Colonic mucosa (tissue), 4 donors: Measurements from ENCODE around the gene CLIC6. TPM values are rescaled to one million over a fixed set of nuclear protein-coding genes. Genes with fewer than 3 reads are reported as not detected.

ENCODE experiments used
- DNase-seq: peaks from one replicate; pipeline ENCODE4 v3.0.0-alpha.2; 2020
- H3K27ac ChIP-seq: fragments of 200-600 bp; one replicate; pipeline ENCODE4 v1.8.0; 2021
- H3K27me3 ChIP-seq: fragments of 200-600 bp; one replicate; pipeline ENCODE4 v1.8.0; 2021
- H3K36me3 ChIP-seq: fragments of 200-600 bp; one replicate; pipeline ENCODE4 v1.8.0; 2021
- H3K4me1 ChIP-seq: fragments of 200-600 bp; one replicate; pipeline ENCODE4 v1.8.0; 2021; ENCODE audit warnings: mild to moderate bottlenecking
- H3K4me3 ChIP-seq: fragments of 200-600 bp; one replicate; pipeline ENCODE4 v1.8.0; 2021
- H3K9ac ChIP-seq, 2 donors: one replicate each; pipeline ENCODE4 v1.7.0; 2013; ENCODE audit warnings: control low read depth in 2 of 2, low read depth in 2 of 2, low read length in 2 of 2
- H3K9me3 ChIP-seq: fragments of 200-600 bp; one replicate; pipeline ENCODE4 v1.8.0; 2021
- intact Hi-C: fragments of 100-400 bp; cut with DNase I; formaldehyde crosslinking; loops from one replicate; pipeline ENCODE4 v1.14.1; 2022
- total RNA-seq, 2 donors: library from RNA; stranded (reverse); fragmentation: NEBNext Ultra II Directional in 1 of 2; extraction: Animal tissue kit (Norgen Biotek cat#: 25700) in 1 of 2; gene quantifications; one replicate each; pipeline ENCODE4 v1.2.1, GENCODE V29; 2021
- TF ChIP-seq, protein P1 (sequence below): fragments of 200-600 bp; IDR thresholded peaks from one replicate; pipeline ENCODE4 v1.8.0; 2022; ENCODE audit warnings: antibody characterized with exemption, mild to moderate bottlenecking
- donor health status: healthy.
- donor health status: DM: no; HTN: no; CAD: no.
- donor health status: DM: no; HTN: no; CAD: no.

Gene CLIC6
- total RNA-seq, 2 donors from 2014 or later, result 9.4 to 12.8 TPM

DNA sequence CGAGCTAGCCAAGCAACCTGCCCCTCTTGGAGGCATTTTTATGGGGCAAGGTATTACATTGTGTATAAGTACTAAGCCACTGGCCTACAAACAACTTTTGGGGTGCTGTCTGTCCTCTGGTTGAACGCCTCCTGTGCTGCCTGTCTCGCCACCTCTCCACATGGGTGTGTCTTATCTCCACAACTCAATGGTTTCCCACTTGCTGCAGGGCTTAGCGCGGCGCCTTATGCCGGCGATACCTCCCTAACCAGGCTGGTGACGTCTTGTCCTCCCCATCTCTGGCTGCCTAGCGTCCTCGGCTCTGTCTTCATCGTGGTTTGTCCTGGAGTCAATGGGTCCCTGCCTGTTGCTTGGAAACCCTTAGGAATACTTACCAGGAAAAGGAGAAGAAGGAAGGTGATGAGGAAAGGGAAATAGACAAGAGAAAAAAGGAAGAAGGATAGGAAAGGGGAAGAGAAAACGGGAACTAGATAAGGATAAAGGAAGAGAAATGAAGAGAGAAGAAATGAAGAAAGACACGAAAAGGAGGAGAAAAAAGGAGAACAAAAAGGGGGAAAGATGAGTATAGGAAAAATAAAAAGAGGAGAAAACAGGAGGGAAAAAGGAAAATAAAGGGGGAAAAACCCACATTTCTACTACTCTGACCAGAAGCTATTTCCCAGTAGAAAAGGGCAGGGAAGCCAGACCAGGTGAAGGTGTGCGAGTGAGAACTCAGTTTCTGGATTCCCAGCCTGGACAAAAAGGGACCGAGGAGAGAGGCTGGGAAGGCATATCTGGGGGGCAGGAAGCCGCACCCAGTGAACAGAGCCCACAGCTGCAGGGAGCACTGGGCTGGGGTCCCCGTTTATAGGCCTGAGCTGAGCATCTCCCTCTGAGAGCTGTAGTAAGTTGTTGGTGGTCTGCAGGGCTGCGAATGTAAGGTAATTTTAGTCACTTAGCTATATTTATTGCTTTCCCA is 86.2 kb downstream of the CLIC6 start:
- no peaks in the 10 kb centered on the region for H3K4me1 ChIP-seq
- no peaks in the 10 kb centered on the region for H3K36me3 ChIP-seq
- no peak for DNase-seq
- no peak overlapping the region for H3K27ac ChIP-seq
- no peaks in the 10 kb centered on the region for H3K27me3 ChIP-seq
- H3K9me3 ChIP-seq, result no peaks in the 10 kb centered on the region
- H3K9ac ChIP-seq, result no peak overlapping the region
- intact Hi-C loops, result loop anchor here (10.0 kb wide), 1 partner anchor 1270 kb away; no protein-coding TSS in a partner anchor
- no peak overlapping the region for H3K4me3 ChIP-seq
- TF ChIP-seq, protein P1, sequence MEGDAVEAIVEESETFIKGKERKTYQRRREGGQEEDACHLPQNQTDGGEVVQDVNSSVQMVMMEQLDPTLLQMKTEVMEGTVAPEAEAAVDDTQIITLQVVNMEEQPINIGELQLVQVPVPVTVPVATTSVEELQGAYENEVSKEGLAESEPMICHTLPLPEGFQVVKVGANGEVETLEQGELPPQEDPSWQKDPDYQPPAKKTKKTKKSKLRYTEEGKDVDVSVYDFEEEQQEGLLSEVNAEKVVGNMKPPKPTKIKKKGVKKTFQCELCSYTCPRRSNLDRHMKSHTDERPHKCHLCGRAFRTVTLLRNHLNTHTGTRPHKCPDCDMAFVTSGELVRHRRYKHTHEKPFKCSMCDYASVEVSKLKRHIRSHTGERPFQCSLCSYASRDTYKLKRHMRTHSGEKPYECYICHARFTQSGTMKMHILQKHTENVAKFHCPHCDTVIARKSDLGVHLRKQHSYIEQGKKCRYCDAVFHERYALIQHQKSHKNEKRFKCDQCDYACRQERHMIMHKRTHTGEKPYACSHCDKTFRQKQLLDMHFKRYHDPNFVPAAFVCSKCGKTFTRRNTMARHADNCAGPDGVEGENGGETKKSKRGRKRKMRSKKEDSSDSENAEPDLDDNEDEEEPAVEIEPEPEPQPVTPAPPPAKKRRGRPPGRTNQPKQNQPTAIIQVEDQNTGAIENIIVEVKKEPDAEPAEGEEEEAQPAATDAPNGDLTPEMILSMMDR, result no peak

DNA sequence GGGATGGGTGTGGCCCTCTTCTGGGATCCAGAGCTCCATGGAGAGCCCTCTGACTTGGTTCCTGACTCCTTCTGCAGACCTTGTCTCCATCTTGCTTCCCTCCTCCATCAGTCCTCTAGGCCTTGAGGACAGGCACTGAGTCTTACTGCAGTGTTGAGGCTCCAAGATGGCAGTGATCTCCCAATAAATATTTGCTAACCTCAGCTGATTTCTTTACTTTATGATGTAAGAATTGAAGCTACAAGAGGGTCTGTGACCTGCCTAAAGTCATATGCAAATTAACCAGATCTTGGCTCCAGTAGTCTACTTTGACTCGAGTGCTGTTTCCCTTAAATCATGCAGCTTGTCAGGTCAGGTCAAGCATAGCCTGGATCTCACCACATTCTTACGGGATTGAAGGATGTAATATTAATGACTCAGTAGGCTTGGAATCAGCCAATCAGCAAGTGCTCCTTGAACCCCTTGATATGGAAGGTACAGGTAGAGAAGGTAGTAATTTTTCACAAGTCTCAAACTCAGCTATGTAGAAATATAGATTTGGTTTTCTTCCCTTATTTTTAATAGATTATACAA is 93.0 kb downstream of the CLIC6 start:
- Histone ChIP-seq H3K9me3 (no peaks in the 10 kb centered on the region), H3K27ac (no peak overlapping the region), H3K27me3 (no peaks in the 10 kb centered on the region), H3K9ac (no peak overlapping the region), H3K4me3 (no peak overlapping the region), H3K4me1 (no peaks in the 10 kb centered on the region), H3K36me3 (no peaks in the 10 kb centered on the region)
- no peak for DNase-seq
- TF ChIP-seq, protein P1, result no peak
- intact Hi-C loops, result no loop called here

DNA sequence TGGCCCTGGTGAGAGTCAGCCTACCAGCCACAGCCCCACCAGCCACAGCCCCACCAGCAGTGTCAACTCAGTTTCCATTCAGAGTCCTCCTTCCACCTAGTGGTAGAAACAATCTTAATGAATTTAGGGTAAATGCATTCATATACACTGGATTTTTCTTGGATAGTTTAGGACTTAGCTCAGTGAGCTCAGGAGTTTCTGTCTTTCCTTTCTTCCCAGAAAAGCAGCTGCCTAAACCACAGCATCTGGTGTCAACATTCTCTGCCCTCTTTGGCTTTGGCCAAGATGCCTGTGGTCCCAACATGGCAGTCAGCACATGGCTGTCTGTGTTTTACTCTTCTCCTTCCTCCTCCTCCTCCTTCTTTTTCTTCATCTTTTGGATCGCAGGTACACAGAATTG is 94.0 kb downstream of the CLIC6 start:
- no peaks in the 10 kb centered on the region for H3K4me1 ChIP-seq
- TF ChIP-seq, protein P1, result no peak
- H3K9ac ChIP-seq, result no peak overlapping the region
- no peak overlapping the region for H3K27ac ChIP-seq
- no peaks in the 10 kb centered on the region for H3K27me3 ChIP-seq
- intact Hi-C loops, result no loop called here
- no peak overlapping the region for H3K4me3 ChIP-seq
- no peak for DNase-seq
- H3K36me3 ChIP-seq, result no peaks in the 10 kb centered on the region
- H3K9me3 ChIP-seq, result no peaks in the 10 kb centered on the region

DNA sequence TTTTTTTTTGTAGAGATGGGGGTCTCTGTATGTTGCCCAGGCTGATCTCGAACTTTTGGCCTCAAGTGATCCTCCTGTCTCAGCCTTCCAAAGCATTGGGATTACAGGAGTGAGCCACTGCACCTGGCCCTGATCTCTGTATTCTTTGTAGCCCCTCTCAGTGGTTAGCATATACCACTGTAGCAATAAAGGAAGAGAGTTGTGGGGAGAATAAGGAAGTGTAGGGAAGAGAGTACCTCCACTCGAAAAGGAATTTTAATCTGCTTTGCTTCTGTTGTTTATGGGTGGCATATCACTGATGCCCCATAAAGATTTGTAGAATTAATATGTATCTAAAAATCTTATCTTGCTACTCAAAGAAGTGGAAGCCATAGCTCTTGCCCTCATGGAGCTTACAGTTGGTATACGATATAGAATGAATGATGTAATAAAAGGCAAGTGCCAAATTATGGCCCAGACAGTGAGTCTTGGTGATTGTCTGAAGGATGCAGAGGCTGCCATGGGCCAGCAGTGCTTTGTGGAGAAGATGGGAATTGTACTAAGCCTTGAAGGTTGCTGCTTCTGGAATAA is 96.0 kb downstream of the CLIC6 start:
- Histone ChIP-seq H3K36me3 (no peaks in the 10 kb centered on the region), H3K27me3 (no peaks in the 10 kb centered on the region), H3K4me3 (no peak overlapping the region), H3K27ac (no peak overlapping the region), H3K9ac (no peak overlapping the region), H3K9me3 (no peaks in the 10 kb centered on the region), H3K4me1 (no peaks in the 10 kb centered on the region)
- no peak for DNase-seq
- intact Hi-C loops, result no loop called here
- TF ChIP-seq, protein P1, result no peak

DNA sequence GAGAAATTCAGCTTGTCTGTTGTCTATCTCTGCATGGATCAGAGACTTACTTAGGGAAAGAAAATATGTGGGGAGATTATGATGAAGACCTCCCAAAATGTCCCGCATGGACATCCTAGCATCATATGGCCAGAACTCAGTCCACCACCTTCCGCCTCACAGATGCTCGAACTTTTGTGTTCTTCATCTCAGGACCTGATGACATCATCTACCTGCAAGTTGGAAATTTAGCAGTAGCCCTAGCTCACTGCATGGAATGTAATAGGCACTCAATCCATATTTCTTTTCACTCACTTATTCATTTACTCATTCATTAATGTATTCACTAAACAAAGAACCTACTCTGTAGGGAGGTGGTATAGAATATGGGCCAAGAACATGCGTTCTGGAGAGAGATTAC is 96.8 kb downstream of the CLIC6 start:
- no peak overlapping the region for H3K4me3 ChIP-seq
- intact Hi-C loops, result no loop called here
- H3K27ac ChIP-seq, result no peak overlapping the region
- H3K36me3 ChIP-seq, result no peaks in the 10 kb centered on the region
- DNase-seq, result no peak
- TF ChIP-seq, protein P1, result no peak
- no peaks in the 10 kb centered on the region for H3K4me1 ChIP-seq
- H3K9me3 ChIP-seq, result no peaks in the 10 kb centered on the region
- no peaks in the 10 kb centered on the region for H3K27me3 ChIP-seq
- H3K9ac ChIP-seq, result no peak overlapping the region
